Activated naive CD4-positive, alpha-beta T cell treated with anti-CD3 and anti-CD28 coated beads, Interleukin-2, amount 50 U/mL, for 72 hours (primary cell): ENCODE measurements around the gene DNAJC4. TPM values are rescaled to one million over a fixed set of nuclear protein-coding genes. Genes with fewer than 3 reads are reported as not detected.

Experiments used
- ATAC-seq, 2 donors: fragments of 150-1000 bp; cut with Tn5 transposase; 2 replicates each; pipeline ENCODE4 v1.10.0; 2021; ENCODE audit warnings: mild to moderate bottlenecking in 2 of 2, moderate library complexity in 2 of 2
- DNase-seq, 2 donors: peaks; one replicate each; pipeline ENCODE4 v3.0.0; 2021 to 2022; ENCODE audit warnings: low spot score in 2 of 2
- H3K27ac Mint-ChIP-seq, 2 donors: one replicate each; pipeline ENCODE4 v1.8.0; 2022; ENCODE audit warnings: mild to moderate bottlenecking in 2 of 2, mixed read lengths in 2 of 2
- H3K36me3 Mint-ChIP-seq, 2 donors: one replicate each; pipeline ENCODE4 v1.8.0; 2022; ENCODE audit warnings: mixed read lengths in 2 of 2
- H3K9me3 Mint-ChIP-seq, 2 donors: one replicate each; pipeline ENCODE4 v1.8.0; 2022; ENCODE audit warnings: mixed read lengths in 2 of 2
- total RNA-seq, 2 donors: library from RNA; stranded (reverse); gene quantifications; one replicate each; pipeline ENCODE4 v1.2.3, GENCODE V29; 2022

DNAJC4 gene, protein sequence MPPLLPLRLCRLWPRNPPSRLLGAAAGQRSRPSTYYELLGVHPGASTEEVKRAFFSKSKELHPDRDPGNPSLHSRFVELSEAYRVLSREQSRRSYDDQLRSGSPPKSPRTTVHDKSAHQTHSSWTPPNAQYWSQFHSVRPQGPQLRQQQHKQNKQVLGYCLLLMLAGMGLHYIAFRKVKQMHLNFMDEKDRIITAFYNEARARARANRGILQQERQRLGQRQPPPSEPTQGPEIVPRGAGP
- 10 to 100 TPM; 26.7 to 48.7 TPM for total RNA-seq

DNA sequence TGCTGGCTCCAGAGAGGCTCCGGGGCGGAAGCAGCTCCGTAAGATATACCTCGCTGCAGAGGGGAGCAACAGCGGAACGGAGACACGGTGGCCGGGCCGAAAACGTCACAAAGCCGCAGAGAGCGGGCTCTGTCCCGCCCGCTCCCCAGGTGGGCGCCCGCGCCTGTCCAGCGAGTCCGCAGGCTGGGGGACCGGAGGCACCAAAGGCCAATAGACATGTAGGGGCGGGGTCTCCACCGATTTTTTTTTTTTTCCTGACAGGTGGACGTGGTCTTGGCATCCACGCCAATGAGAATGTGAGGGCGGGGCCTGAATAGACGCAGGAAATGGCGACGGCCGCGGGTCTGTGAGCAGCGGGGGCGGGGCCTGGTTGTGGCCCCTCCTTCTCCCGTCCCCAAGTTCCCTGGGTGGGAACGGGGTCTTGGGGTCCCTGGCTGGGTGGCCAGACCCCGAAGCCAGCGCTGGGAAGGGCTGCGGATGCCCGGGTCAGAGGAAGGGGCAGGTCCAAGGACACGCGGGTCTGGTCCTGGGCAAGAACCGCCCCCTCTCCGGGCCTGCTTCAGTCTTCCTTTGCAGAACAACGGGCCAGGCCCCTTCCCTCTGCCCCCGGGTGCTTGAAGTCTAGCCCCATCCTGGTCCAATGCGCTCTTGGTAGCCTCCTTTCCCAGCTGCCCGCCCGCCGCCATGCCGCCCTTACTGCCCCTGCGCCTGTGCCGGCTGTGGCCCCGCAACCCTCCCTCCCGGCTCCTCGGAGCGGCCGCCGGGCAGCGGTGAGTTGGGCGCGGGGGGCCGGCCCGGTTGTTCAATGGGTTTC lies at the start of gene DNAJC4:
Gene DNAJC4 (plus strand): TSS at position 378 of the 814 bp plus-strand sequence. CDS start 307 bp downstream, at position 685.
- ATAC-seq = peak; percentile 51 to 54
- peak; percentile 90 to 92 for DNase-seq

DNA sequence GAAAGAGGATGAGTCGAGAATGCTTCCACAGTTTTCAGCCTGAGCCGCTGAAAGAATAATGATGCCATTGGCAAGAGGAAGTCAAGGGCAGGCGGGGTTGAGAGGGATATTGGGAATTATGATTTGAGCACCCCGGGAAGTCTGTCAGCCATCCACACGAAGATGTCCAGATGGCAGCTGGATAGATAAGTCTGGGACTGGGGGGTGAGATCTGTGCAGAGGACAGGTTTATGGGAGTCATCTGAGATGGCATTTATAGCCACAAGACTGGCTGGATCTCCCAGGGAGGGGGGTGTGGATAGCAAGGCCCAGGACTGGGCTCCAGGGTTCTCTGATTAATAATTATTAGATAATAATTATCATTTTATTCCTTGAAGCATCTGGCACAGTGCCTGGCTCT lies 49.5 kb upstream of the DNAJC4 start:
- DNase-seq (no peak), ATAC-seq (no peak)
- no peaks in the 10 kb centered on the region for H3K9me3 Mint-ChIP-seq
- peaks cover 2 to 13% of the 10 kb centered on the region in 2 donors for H3K36me3 Mint-ChIP-seq
- H3K27ac Mint-ChIP-seq = no peak overlapping the region

More for the DNA sequence above, at the start of gene DNAJC4:
- H3K36me3 Mint-ChIP-seq = peaks cover 0 to 8% of the 10 kb centered on the region in 2 donors
- H3K9me3 Mint-ChIP-seq = no peaks in the 10 kb centered on the region
- H3K27ac Mint-ChIP-seq = peak within 1 kb of the TSS; percentile 89 to 92

DNA sequence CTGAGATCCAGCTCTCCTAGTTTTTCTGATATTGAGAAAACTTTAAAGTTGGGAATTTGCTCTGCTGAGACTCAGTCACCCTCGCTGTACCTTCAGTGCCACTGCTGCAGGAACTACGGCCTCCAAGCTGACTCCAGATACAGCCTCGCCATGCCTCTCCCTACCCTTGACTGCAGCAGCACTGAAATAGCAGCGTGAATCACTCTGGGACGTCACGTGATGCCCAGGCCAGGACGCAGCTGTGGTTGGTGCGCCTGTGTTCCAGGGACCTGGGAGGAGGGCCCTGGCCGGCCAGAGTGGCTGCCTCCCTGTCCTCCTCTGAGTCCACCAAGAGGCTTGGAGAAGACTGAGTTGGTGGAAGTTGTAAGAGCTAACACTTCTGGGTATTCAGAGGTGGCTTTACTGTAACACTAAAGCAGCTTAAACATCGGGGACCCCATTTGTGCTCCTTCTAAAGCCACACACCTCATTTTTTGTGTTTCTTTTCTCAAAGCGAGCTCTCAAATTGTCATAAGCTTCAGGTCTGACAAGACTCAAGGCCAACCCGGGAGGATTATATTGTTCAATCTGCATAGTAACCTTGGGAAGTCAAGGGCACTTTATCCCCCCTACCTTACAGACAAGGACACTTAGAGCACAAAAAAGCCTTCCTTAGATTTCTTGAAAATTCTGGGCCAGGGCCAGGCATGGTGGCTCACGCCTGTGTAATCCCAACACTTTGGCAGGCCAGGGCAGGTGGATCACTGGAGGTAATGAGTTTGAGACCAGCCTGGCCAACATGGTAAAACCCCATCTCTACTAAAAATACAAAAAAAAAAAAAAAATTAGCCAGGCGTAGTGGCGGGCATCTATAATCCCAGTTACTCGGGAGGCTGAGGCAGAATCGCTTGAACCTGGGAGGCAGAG lies 48.6 kb upstream of the DNAJC4 start:
- ATAC-seq (peak in 1 of 2 donors; percentile 23), DNase-seq (peak; percentile 44 to 75)
- no peaks in the 10 kb centered on the region for H3K9me3 Mint-ChIP-seq
- peaks cover 6 to 17% of the 10 kb centered on the region in 2 donors for H3K36me3 Mint-ChIP-seq
- H3K27ac Mint-ChIP-seq = no peak overlapping the region

DNA sequence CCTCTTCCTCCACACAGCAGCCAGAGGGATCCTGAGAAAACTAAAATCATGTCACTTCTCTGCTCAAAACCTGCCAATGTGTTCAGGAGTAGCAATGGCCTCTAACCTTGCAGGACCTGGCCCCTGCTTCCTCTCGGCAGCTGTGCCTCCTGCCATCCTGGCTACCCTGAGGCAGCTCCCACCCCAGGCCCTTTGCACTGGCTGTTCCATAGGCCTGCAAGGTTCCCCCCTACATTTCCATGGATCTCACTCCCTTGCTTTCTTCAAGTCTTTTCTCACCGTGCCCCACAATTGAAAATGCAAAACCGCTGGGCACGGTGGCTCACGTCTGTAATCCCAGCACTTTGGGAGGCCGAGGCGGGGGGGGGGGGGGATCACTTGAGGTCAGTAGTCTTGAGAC lies 46.5 kb upstream of the DNAJC4 start:
- DNase-seq (no peak), ATAC-seq (no peak)
- H3K27ac Mint-ChIP-seq = no peak overlapping the region
- peaks cover 6 to 12% of the 10 kb centered on the region in 2 donors for H3K36me3 Mint-ChIP-seq
- no peaks in the 10 kb centered on the region for H3K9me3 Mint-ChIP-seq

DNA sequence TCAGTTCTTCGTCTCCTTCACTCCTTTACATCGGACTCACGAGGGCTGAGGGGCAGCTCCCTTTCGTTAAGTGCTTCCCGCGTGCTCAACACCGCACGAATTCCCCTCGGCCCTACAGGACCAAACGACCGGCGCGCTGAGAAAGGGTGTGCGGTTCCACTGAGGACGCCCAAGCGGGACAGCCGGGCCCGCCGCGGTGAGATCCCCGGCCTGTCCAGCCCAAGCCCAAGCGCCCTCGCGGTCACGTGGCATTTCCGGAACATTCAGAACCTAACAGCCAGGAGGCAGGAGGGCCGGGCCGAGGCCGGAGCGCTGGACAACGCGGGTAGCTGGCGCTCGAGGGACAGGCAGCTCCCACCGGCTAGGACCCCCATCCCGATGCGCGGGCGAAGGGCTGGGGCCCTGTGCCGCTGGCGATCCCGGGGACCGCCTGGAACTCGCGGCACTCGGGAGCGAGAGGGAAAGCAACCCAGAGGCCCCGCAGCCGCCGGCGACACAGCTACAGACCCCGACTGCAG lies 45.1 kb upstream of the DNAJC4 start:
- ATAC-seq (peak; percentile 1 to 15), DNase-seq (peak in 1 of 2 donors; percentile 50)
- peak overlapping the region in 1 of 2 donors; percentile 99 for H3K27ac Mint-ChIP-seq
- peaks cover 6 to 10% of the 10 kb centered on the region in 2 donors for H3K36me3 Mint-ChIP-seq
- H3K9me3 Mint-ChIP-seq = no peaks in the 10 kb centered on the region

DNA sequence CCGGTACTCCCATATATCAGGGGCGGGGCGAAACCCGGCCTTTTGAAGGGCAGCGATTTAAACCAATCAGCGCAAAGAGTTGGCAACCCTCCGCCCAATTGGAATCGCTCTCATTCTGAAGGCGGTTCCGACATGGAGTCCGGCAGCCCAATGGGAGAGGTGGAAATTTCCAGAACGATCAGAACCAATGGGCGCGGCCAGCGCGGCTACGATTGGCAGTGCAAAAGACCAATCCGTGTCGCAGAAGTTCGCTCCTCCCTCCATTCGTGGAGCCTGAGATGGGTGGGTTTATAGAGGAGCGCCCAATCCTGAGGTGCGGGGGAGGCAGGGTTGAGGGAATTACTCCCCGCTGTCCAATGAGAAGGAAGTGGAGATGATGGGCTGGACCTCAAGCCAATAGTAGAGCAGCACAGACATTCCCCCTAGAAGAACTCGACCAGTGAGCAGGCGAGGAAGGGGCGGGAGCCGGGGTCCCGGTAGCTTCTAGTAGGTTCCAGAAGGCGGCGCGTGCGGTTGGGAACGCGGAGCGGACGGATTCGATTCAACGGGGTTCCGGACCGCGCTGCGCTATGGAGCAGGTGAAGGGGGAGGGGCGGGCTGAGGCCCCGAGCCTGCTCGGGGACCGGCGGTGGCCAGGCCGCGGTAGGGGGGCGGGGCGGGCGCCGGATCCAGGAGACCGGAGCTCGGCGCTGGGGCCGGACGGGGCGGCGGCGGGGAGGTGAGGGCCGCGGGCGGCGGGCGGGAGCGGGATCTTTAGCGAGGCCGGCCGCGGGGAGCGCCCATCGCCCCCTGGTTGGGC lies 44.5 kb upstream of the DNAJC4 start, which contains the start of gene STIP1:
Gene STIP1 (plus strand): TSS at position 479 of the 799 bp plus-strand sequence. CDS start 91 bp downstream, at position 570.
- Mint-ChIP-seq H3K36me3 (peaks cover 6 to 10% of the 10 kb centered on the region in 2 donors), H3K27ac (peak within 1 kb of the TSS in 1 of 2 donors; percentile 99), H3K9me3 (no peaks in the 10 kb centered on the region)
- ATAC-seq (peak; percentile 88 to 89), DNase-seq (peak; percentile 99 to 100)

DNA sequence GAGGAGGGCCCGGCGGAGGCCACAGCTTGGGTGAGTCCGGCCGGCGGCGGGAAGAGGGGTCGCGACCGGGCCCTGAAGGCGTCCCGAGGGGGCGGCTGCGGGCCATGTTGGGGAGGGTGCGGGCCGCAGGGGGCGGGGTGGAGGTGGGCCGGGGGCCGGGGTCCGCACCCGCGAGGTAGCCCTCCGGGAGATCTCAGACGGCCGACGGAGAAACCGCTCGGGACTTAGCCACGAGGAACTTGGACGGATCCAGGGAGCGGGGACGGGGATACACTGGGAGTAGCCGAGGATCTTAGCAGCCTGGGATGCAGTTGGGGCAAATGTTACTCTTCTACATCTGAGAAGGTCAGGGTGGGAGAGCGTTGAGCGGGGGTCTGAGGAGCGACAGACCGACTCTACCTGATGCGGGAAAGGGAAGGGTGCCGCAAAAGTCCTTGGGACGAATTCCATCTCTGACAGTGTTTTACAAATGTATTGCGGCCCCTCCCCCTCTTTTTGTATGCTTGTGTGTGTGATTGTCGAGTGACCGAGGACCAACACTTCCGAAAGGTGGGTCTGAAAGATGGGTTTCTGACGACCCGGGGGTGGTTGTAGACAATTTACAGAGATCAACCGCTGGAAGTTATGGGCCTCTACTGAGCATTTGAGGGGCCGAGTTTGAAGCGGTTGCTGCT lies 43.7 kb upstream of the DNAJC4 start:
- H3K9me3 Mint-ChIP-seq = no peaks in the 10 kb centered on the region
- no peak overlapping the region for H3K27ac Mint-ChIP-seq
- ATAC-seq (no peak), DNase-seq (peak; percentile 54 to 71)
- peaks cover 6 to 10% of the 10 kb centered on the region in 2 donors for H3K36me3 Mint-ChIP-seq

DNA sequence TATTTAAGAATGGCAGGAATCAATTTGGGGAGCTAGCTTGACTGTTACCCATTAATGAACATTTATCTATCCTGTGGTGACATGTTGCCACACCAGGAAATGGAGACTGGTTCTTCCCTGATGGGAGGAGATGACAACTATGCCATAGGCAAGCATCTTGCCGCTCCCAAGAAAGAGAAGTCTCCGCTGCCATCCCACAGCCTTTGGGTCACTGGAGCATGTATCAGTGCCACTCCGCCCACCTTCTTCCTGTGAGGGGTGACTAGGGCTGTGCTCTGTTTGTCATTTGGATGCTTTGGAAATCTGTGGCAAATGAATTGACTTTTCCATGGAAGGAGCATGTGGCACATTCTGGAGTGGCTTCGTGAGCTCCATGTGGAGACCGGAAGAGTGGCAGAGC lies 37.9 kb upstream of the DNAJC4 start:
- Mint-ChIP-seq H3K9me3 (no peaks in the 10 kb centered on the region), H3K27ac (peak overlapping the region in 1 of 2 donors; percentile 82), H3K36me3 (peaks cover 31% of the 10 kb centered on the region in 2 donors)
- ATAC-seq (no peak), DNase-seq (no peak)

DNA sequence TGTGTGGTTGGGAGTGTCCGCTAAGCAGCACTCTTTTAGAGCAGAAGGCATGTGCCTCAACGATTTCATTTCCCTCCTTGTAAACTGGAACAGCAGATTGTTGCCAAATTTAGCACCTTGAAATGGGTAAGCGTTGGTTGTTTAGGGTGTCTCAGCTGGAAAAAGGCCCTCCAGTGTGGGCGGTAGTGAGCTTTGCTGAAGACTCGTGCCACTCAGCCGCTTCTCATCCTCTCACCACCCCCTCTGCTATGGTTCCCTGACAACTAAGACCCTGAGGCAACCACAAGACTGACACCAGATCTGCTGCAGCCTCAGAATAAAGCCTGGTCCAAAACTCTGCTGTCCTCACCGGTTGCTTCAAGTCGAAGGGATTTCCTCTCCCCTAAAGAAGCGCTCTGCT lies 33.7 kb upstream of the DNAJC4 start:
- ATAC-seq (no peak), DNase-seq (no peak)
- H3K9me3 Mint-ChIP-seq = no peaks in the 10 kb centered on the region
- H3K27ac Mint-ChIP-seq = no peak overlapping the region
- peaks cover 34 to 43% of the 10 kb centered on the region in 2 donors for H3K36me3 Mint-ChIP-seq

DNA sequence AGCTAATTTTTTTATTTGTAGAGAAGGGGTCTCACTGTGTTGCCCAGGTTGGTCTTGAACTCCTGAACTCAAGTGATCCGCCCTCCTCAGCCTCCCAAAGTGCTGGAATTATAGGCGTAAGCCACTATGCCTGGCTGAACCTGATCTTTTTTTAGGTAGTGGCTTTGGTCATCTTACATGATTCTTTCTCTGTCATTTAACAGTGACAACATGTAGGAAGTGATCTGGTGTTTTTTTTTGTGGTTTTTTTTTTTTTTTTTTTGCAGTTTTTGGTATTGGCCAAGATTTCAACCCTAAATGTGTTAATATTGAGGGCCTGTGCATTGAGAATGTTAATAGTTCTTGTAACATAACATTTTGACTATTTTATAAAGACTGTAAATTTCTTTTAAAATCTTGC lies 31.8 kb upstream of the DNAJC4 start:
- H3K9me3 Mint-ChIP-seq = no peaks in the 10 kb centered on the region
- peak overlapping the region in 1 of 2 donors; percentile 36 for H3K27ac Mint-ChIP-seq
- ATAC-seq = no peak
- peaks cover 39 to 48% of the 10 kb centered on the region in 2 donors for H3K36me3 Mint-ChIP-seq
- no peak for DNase-seq

DNA sequence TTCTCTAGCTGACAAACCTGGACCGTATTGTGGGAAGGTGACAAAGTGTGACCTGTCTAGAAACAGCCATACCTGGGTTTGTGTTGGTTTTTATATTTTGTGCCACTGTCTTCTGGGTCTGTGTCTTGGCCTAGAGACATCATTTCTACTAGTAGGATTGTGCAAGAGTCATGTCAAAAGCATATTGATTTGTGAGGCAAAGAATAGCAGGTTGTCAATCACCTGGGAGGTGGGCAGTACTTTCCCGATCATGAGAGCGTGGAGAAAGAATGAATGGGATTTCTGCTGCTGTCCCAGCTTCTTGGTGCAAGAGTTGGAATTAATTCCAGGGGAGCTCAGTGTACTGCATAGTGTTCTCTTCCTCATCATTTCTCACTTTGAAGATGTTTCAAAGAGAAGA lies 28.8 kb upstream of the DNAJC4 start:
- ATAC-seq = no peak
- Mint-ChIP-seq H3K27ac (peak overlapping the region; percentile 13 to 39), H3K36me3 (peaks cover 36 to 46% of the 10 kb centered on the region in 2 donors), H3K9me3 (no peaks in the 10 kb centered on the region)
- DNase-seq = no peak

DNA sequence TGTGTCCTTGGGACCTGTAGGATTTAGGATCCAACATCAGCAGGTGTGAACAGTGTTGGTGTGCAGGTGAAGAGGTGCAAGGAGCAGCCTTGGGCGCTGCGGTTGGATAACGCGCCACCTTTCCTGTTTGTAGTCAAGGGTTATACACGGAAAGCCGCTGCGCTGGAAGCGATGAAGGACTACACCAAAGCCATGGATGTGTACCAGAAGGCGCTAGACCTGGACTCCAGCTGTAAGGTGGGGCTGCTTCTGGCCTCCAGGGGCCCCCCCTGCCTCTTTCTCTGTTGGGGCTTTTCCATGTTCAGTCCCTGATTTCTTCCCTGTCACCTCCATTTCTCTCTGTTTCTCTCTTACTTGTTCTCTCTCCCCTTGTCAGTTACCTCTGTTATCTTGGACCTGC lies 27.4 kb upstream of the DNAJC4 start:
- Mint-ChIP-seq H3K27ac (peak overlapping the region in 1 of 2 donors; percentile 22), H3K36me3 (peaks cover 44 to 49% of the 10 kb centered on the region in 2 donors)

DNA sequence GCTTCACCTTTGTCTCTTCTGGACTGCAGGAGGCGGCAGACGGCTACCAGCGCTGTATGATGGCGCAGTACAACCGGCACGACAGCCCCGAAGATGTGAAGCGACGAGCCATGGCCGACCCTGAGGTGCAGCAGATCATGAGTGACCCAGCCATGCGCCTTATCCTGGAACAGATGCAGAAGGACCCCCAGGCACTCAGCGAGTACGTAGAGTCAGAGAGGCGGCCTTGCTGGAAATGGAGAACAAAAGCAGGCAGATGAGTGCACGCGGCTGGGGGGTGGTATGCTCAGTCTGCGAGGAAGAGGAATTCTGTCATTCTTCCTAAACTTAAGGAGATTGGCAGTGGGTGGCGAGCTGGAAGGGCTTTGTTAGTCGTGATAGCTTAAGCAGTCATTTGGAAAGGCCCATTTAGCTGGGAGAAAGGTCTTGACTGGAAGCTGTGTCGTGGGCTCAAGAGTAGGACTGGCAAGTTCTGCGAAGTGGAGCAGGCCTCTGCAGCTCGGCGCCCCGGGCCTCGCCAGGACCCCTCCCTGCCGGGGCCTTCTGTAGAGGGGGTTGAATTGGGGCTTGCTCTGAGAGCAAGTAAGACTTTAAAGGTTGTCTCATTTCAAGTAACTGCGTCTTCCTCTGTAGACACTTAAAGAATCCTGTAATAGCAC lies 26.8 kb upstream of the DNAJC4 start:
- ATAC-seq (no peak), DNase-seq (no peak)
- Mint-ChIP-seq H3K9me3 (no peaks in the 10 kb centered on the region), H3K36me3 (peaks cover 45 to 49% of the 10 kb centered on the region in 2 donors), H3K27ac (peak overlapping the region in 1 of 2 donors; percentile 68)

More for the DNA sequence above, 27.4 kb upstream of the DNAJC4 start:
- DNase-seq (no peak), ATAC-seq (no peak)
- H3K9me3 Mint-ChIP-seq = no peaks in the 10 kb centered on the region

DNA sequence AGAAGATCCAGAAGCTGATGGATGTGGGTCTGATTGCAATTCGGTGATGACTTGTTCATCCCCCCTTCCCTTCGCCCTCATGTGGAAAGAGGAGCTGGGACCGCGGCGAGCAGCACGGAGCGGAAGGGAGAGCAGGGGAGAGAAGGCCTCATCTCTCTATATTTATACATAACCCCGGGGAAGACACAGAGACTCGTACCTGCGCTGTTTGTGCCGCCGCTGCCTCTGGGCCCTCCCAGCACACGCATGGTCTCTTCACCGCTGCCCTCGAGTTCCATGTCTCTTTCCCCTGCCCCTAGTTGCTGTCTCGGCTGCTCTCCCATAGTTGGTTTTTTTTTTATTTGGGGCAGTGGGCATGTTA lies 26.3 kb upstream of the DNAJC4 start:
- Mint-ChIP-seq H3K9me3 (no peaks in the 10 kb centered on the region), H3K27ac (peak overlapping the region; percentile 68 to 69), H3K36me3 (peaks cover 49 to 50% of the 10 kb centered on the region in 2 donors)
- ATAC-seq = no peak
- DNase-seq = no peak
